ENCODE measurements around the gene DUSP12. TPM values are rescaled to one million over a fixed set of nuclear protein-coding genes. Genes with fewer than 3 reads are reported as not detected.
"Not testable (repeated sequence)": the region's sequence is repeated elsewhere in the genome, so short reads cannot be mapped to it uniquely, and the experiment has no call there.

Gene DUSP12
- total RNA-seq, 1 donor from 2014 or later = 6.9 TPM

- ATAC-seq (ENCODE audit: poor library complexity) (no peak), DNase-seq (no peak)
- intact Hi-C loops (cut with DNase I) = no loop called here
These were observed 14.0 kb downstream of the DUSP12 start for GRCh38 chr1:161763522-161764098.

GRCh38 chr1:161766102-161766981, 16.8 kb downstream of the DUSP12 start, which contains the start of gene ATF6:
TSS of gene ATF6 (plus strand) at chr1:161766320. CDS start at chr1:161766361, 41 bp downstream.
- ATAC-seq (ENCODE audit: poor library complexity) = peak; percentile 94
- DNase-seq = peak; percentile 94
- intact Hi-C loops (cut with DNase I) = no loop called here

GRCh38 chr1:161768461-161768860, 18.9 kb downstream of the DUSP12 start:
- no peak for DNase-seq
- no peak for ATAC-seq (ENCODE audit: poor library complexity)
- intact Hi-C loops (cut with DNase I) = no loop called here

- no peak for DNase-seq
- no peak for ATAC-seq (ENCODE audit: poor library complexity)
- intact Hi-C loops (cut with DNase I) = no loop called here
These were observed 19.5 kb downstream of the DUSP12 start for GRCh38 chr1:161768986-161769672.

- intact Hi-C loops (cut with DNase I); ATAC-seq (ENCODE audit: poor library complexity); DNase-seq: not testable (repeated sequence)
These were observed 20.1 kb downstream of the DUSP12 start for GRCh38 chr1:161769673-161770045.

- intact Hi-C loops (cut with DNase I) = no loop called here
- ATAC-seq (ENCODE audit: poor library complexity) (no peak), DNase-seq (no peak)
These were observed 20.7 kb downstream of the DUSP12 start for GRCh38 chr1:161770250-161770649.

GRCh38 chr1:161771161-161771560, 21.6 kb downstream of the DUSP12 start:
- DNase-seq (no peak), ATAC-seq (ENCODE audit: poor library complexity) (no peak)
- intact Hi-C loops (cut with DNase I) = no loop called here

- intact Hi-C loops (cut with DNase I) = no loop called here
- no peak for DNase-seq
- ATAC-seq (ENCODE audit: poor library complexity) = peak; percentile 17
These were observed 22.4 kb downstream of the DUSP12 start for GRCh38 chr1:161771973-161772372.

GRCh38 chr1:161772397-161772796, 22.8 kb downstream of the DUSP12 start:
- DNase-seq (no peak), ATAC-seq (ENCODE audit: poor library complexity) (peak; percentile 53)
- intact Hi-C loops (cut with DNase I) = no loop called here

GRCh38 chr1:161773791-161774190, 24.2 kb downstream of the DUSP12 start:
- ATAC-seq (ENCODE audit: poor library complexity) (no peak), DNase-seq (no peak)
- intact Hi-C loops (cut with DNase I) = no loop called here

GRCh38 chr1:161777261-161777660, 27.7 kb downstream of the DUSP12 start:
- no peak for DNase-seq
- ATAC-seq (ENCODE audit: poor library complexity) = no peak
- intact Hi-C loops (cut with DNase I) = no loop called here

- intact Hi-C loops (cut with DNase I) = no loop called here
- DNase-seq = no peak
- no peak for ATAC-seq (ENCODE audit: poor library complexity)
These were observed 28.9 kb downstream of the DUSP12 start for GRCh38 chr1:161778522-161778921.

- DNase-seq (no peak), ATAC-seq (ENCODE audit: poor library complexity) (no peak)
- intact Hi-C loops (cut with DNase I) = no loop called here
These were observed 29.8 kb downstream of the DUSP12 start for GRCh38 chr1:161779393-161779792.

GRCh38 chr1:161781995-161782394, 32.4 kb downstream of the DUSP12 start:
- ATAC-seq (ENCODE audit: poor library complexity) (no peak), DNase-seq (no peak)
- intact Hi-C loops (cut with DNase I) = no loop called here

GRCh38 chr1:161782886-161783285, 33.3 kb downstream of the DUSP12 start:
- intact Hi-C loops (cut with DNase I) = no loop called here
- ATAC-seq (ENCODE audit: poor library complexity) (no peak), DNase-seq (no peak)

- peak; percentile 61 for ATAC-seq (ENCODE audit: poor library complexity)
These were observed 35.4 kb downstream of the DUSP12 start for GRCh38 chr1:161784968-161785367.

GRCh38 chr1:161787355-161787754, 37.8 kb downstream of the DUSP12 start:
- intact Hi-C loops (cut with DNase I) = no loop called here
- ATAC-seq (ENCODE audit: poor library complexity) (no peak), DNase-seq (no peak)

More at GRCh38 chr1:161784968-161785367, 35.4 kb downstream of the DUSP12 start:
- intact Hi-C loops (cut with DNase I) = no loop called here
- peak; percentile 57 for DNase-seq

- DNase-seq (peak; percentile 33), ATAC-seq (ENCODE audit: poor library complexity) (no peak)
- intact Hi-C loops (cut with DNase I) = no loop called here
These were observed 41.2 kb downstream of the DUSP12 start for GRCh38 chr1:161790587-161791317.
